NB4 (cell line): ENCODE results near the gene CFAP90.

Source experiments
- DNase-seq: peaks from one replicate; pipeline ENCODE4 v3.0.0; 2010; ENCODE audit warnings: low read depth
- H3K4me3 ChIP-seq: one replicate; pipeline ENCODE4 v1.5.1; 2011; ENCODE audit warnings: mild to moderate bottlenecking, low read depth, low read length, moderate library complexity
- MYC ChIP-seq: IDR thresholded peaks from 2 replicates; pipeline ENCODE4 v1.6.1; 2011; ENCODE audit warnings: low read depth, low read length
- POLR2A ChIP-seq: IDR thresholded peaks from 2 replicates; pipeline ENCODE4 v1.6.1; 2011; ENCODE audit warnings: mild to moderate bottlenecking; ENCODE audit not compliant: insufficient read length; ENCODE audit errors: extremely low read depth
- TF ChIP-seq, protein P1 (sequence below): IDR thresholded peaks from 2 replicates; pipeline ENCODE4 v1.6.1; 2011; ENCODE audit warnings: low read depth, low read length
- TF ChIP-seq, protein P2 (sequence below): IDR thresholded peaks from one replicate; pipeline ENCODE4 v1.5.1; 2012; ENCODE audit warnings: low read depth, low read length

Gene CFAP90

DNA sequence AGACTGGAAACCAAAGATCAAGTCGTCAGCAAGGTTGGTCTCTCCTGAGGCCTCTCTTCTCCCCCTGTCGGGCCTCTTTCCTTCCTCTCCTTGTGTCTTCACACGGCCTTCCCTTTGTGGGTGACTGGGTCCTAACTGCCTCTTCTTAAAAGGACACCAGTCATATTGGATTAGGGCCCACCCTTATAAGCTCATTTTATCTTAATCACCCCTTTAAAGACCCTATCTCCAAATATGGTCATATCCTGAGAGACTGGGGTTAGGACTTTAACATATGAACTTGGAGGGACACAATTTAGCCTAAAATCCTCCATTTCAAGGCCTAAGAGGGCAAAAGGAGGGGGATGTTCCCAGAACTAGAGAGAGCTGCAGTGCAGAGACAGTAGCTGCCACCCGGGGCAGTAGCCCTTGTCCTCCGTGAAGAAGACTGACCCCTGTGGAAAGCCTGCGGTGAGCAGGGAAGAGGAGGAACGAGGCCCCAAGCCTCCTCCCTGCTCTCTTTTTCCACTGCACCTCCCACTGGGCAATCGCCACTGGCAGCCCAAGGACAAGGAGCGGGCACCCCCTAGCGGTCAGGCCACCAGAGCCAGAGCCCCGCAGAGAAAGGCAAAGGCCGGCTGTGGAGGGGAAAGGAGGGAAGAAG is 34.9 kb downstream of the CFAP90 start:
- TF ChIP-seq MYC (0 out of 2 replicates have a peak, but pooled peaks have one; percentile 42), POLR2A (no peak)
- TF ChIP-seq, protein P1, sequence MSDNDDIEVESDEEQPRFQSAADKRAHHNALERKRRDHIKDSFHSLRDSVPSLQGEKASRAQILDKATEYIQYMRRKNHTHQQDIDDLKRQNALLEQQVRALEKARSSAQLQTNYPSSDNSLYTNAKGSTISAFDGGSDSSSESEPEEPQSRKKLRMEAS, result 0 out of 2 replicates have a peak, but pooled peaks have one; percentile 43
- TF ChIP-seq, protein P2, sequence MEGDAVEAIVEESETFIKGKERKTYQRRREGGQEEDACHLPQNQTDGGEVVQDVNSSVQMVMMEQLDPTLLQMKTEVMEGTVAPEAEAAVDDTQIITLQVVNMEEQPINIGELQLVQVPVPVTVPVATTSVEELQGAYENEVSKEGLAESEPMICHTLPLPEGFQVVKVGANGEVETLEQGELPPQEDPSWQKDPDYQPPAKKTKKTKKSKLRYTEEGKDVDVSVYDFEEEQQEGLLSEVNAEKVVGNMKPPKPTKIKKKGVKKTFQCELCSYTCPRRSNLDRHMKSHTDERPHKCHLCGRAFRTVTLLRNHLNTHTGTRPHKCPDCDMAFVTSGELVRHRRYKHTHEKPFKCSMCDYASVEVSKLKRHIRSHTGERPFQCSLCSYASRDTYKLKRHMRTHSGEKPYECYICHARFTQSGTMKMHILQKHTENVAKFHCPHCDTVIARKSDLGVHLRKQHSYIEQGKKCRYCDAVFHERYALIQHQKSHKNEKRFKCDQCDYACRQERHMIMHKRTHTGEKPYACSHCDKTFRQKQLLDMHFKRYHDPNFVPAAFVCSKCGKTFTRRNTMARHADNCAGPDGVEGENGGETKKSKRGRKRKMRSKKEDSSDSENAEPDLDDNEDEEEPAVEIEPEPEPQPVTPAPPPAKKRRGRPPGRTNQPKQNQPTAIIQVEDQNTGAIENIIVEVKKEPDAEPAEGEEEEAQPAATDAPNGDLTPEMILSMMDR, result peak; percentile 97
- H3K4me3 ChIP-seq, result peak overlapping the region; percentile 23
- DNase-seq, result peak; percentile 90

DNA sequence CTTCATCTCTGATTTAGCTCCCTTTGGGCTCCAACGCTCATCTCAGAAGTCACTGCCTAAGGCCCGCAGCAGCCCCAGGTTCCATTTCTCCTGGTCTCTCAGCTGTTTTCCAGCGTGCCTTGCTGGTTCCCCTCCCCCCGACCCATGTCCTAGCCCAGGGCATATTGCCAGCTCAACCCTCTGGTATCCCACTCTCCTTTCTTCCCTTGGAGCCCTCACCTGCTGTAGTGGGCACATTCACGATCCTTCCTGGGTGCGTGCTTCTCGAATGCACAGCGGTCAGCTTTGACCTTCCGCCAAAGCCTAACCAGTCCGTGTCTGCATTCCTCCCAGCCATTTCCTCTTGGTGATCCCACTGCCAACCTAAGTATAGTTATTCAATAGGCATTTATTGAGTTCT is 36.1 kb downstream of the CFAP90 start:
- no peak overlapping the region for H3K4me3 ChIP-seq
- no peak for DNase-seq
- TF ChIP-seq POLR2A (no peak), MYC (no peak)
- TF ChIP-seq, protein P2, result no peak
- TF ChIP-seq, protein P1, result no peak

DNA sequence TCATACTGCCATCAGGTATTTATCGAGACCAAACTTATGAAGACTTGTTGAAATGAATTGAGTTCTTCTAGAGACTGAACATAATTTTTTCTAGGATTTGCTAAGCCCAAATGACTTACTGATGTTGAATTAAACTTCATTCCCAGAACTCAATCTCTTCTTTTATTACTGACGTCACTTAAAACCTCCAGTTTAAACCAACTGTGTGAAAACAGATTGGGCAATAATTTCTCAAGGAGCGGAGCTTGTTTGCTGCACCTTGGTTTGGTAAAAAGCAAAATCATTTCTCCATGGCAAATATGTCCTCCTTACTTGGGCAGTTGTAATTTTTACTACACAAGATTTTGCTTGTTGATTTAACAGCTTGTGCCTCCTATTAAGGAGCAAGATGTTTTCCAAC is 37.4 kb downstream of the CFAP90 start:
- no peak overlapping the region for H3K4me3 ChIP-seq
- DNase-seq, result no peak
- TF ChIP-seq, protein P2, result no peak
- TF ChIP-seq, protein P1, result no peak
- TF ChIP-seq MYC, result no peak
- TF ChIP-seq POLR2A, result no peak

DNA sequence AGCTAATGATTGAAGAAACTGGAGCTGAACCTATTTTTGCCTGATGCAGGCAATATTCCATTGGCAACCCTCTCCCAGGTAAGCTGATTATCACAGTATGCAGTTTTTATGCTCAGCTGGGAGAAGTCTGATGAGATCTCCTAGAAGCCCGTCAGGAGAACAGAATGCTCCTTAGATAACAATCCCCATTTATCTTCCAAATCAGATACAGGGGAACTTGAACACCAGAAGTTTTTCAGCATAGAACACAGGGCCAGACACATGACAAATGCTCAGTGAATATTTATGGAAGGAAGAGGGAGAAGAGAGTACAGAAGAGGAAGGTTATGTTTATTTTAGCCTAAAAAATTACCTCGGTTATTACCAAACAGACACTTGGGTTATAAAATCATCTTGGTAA is 37.9 kb downstream of the CFAP90 start:
- TF ChIP-seq POLR2A (no peak), MYC (no peak)
- TF ChIP-seq, protein P2, result no peak
- TF ChIP-seq, protein P1, result no peak
- H3K4me3 ChIP-seq, result no peak overlapping the region
- DNase-seq, result no peak

DNA sequence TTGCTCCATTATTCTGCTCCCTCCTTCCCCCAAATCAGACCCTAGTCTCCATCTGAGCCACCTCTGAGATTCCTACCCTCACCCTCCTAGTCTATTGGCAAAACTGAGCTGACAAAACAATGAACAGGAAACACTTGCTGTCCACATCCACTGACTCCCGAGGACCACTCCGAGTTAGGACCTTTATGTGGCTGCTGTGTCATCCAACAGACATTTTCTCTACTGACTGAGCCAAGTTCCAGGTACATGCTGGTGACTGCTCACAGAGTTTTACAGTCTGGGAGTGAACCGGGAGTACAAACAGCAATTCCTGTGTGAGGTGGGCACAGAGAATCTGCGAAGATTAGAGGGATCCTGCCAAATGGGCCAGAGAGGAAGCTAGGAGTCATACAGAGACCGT is 39.2 kb downstream of the CFAP90 start:
- DNase-seq, result no peak
- TF ChIP-seq MYC (no peak), POLR2A (no peak)
- TF ChIP-seq, protein P2, result no peak
- TF ChIP-seq, protein P1, result no peak
- H3K4me3 ChIP-seq, result no peak overlapping the region
